H9 (cell line): ENCODE data around the gene MFRP. TPM values are rescaled to one million over a fixed set of nuclear protein-coding genes. Genes with fewer than 3 reads are reported as not detected.

Experiments
- DNase-seq: peaks from one replicate; pipeline ENCODE4 v3.0.0-alpha.2; 2017
- H2AFZ ChIP-seq: one replicate; pipeline ENCODE4 v1.6.1; 2013; ENCODE audit warnings: mild to moderate bottlenecking, low read length, control low read depth, moderate library complexity
- H2AK5ac ChIP-seq: 2 replicates; pipeline ENCODE4 v1.6.1; 2013; ENCODE audit warnings: low read length, control low read depth, mixed read lengths; ENCODE audit not compliant: insufficient read length
- H2BK120ac ChIP-seq: one replicate; pipeline ENCODE4 v1.6.1; 2013; ENCODE audit warnings: low read depth, mild to moderate bottlenecking, low read length, control low read depth, inconsistent platforms; ENCODE audit not compliant: poor library complexity, severe bottlenecking
- H2BK12ac ChIP-seq: 2 replicates; pipeline ENCODE4 v1.6.1; 2013; ENCODE audit warnings: low read length, control low read depth, mixed read lengths, low read depth; ENCODE audit not compliant: insufficient read length
- H2BK15ac ChIP-seq: 2 replicates; pipeline ENCODE4 v1.6.1; 2013; ENCODE audit warnings: low read depth, low read length, control low read depth
- H2BK20ac ChIP-seq: one replicate; pipeline ENCODE4 v1.6.1; 2013; ENCODE audit warnings: low read depth, mild to moderate bottlenecking, low read length, control low read depth, inconsistent platforms; ENCODE audit not compliant: poor library complexity, severe bottlenecking
- H2BK5ac ChIP-seq: 2 replicates; pipeline ENCODE4 v1.6.1; 2013; ENCODE audit warnings: low read length, control low read depth, mixed read lengths; ENCODE audit not compliant: insufficient read length
- H3K14ac ChIP-seq: 2 replicates; pipeline ENCODE4 v1.6.1; 2013; ENCODE audit warnings: low read length, control low read depth; ENCODE audit not compliant: insufficient read depth
- H3K18ac ChIP-seq: 2 replicates; pipeline ENCODE4 v1.6.1; 2013; ENCODE audit warnings: low read depth, mild to moderate bottlenecking, mixed read lengths, low read length, control low read depth; ENCODE audit not compliant: insufficient read length
- H3K23ac ChIP-seq: 2 replicates; pipeline ENCODE4 v1.6.1; 2013; ENCODE audit warnings: low read length, control low read depth, mixed read lengths, low read depth; ENCODE audit not compliant: insufficient read length
- H3K23me2 ChIP-seq: 2 replicates; pipeline ENCODE4 v1.6.1; 2013; ENCODE audit warnings: low read depth, mild to moderate bottlenecking, mixed read lengths, low read length, control low read depth; ENCODE audit not compliant: insufficient read length, poor library complexity, severe bottlenecking
- H3K27ac ChIP-seq: 2 replicates; pipeline ENCODE4 v1.5.1; 2013; ENCODE audit warnings: low read length, control low read depth, mixed read lengths, low read depth; ENCODE audit not compliant: insufficient read length
- H3K27me3 ChIP-seq: 2 replicates; pipeline ENCODE4 v1.6.1; 2013; ENCODE audit warnings: low read length, control low read depth, inconsistent platforms; ENCODE audit not compliant: insufficient read depth
- H3K4ac ChIP-seq: 2 replicates; pipeline ENCODE4 v1.6.1; 2013; ENCODE audit warnings: low read depth, mild to moderate bottlenecking, control low read depth, inconsistent platforms, low read length, moderate library complexity
- H3K4me1 ChIP-seq: 2 replicates; pipeline ENCODE4 v1.6.1; 2013; ENCODE audit warnings: low read length, control low read depth, inconsistent platforms; ENCODE audit not compliant: insufficient read depth
- H3K4me2 ChIP-seq: 2 replicates; pipeline ENCODE4 v1.6.1; 2013; ENCODE audit warnings: low read length, control low read depth, mixed read lengths; ENCODE audit not compliant: insufficient read length, insufficient read depth
- H3K56ac ChIP-seq: 2 replicates; pipeline ENCODE4 v1.6.1; 2013; ENCODE audit warnings: low read depth, mild to moderate bottlenecking, mixed read lengths, low read length, control low read depth; ENCODE audit not compliant: insufficient read length
- H3K79me1 ChIP-seq: 2 replicates; pipeline ENCODE4 v1.6.1; 2013; ENCODE audit warnings: low read depth, mild to moderate bottlenecking, moderate library complexity, low read length, control low read depth, inconsistent platforms; ENCODE audit not compliant: insufficient read depth, poor library complexity, severe bottlenecking
- H3K79me2 ChIP-seq: 2 replicates; pipeline ENCODE4 v1.6.1; 2013; ENCODE audit warnings: low read length, control low read depth, inconsistent platforms; ENCODE audit not compliant: insufficient read depth
- H3K9ac ChIP-seq: 2 replicates; pipeline ENCODE4 v1.6.1; 2013; ENCODE audit warnings: low read length, control low read depth, mixed read lengths; ENCODE audit not compliant: insufficient read length; ENCODE audit errors: extremely low read depth
- H3K9me3 ChIP-seq: one replicate; pipeline ENCODE4 v1.6.1; 2013; ENCODE audit warnings: low read depth, low read length, inconsistent platforms; ENCODE audit not compliant: control insufficient read depth
- H3T11ph ChIP-seq: one replicate; pipeline ENCODE4 v1.6.1; 2013; ENCODE audit warnings: mild to moderate bottlenecking, low read length, control low read depth, inconsistent platforms
- H4K20me1 ChIP-seq: one replicate; pipeline ENCODE4 v1.6.1; 2013; ENCODE audit not compliant: control insufficient read depth, insufficient read length, insufficient read depth
- H4K5ac ChIP-seq: 2 replicates; pipeline ENCODE4 v1.6.1; 2013; ENCODE audit warnings: low read depth, mild to moderate bottlenecking, mixed read lengths, low read length, control low read depth; ENCODE audit not compliant: insufficient read length
- H4K8ac ChIP-seq: replicated peaks from 2 replicates; pipeline ENCODE4 v1.6.1; 2013; ENCODE audit warnings: low read length, control low read depth, mixed read lengths, low read depth; ENCODE audit not compliant: insufficient read length
- H4K91ac ChIP-seq: 2 replicates; pipeline ENCODE4 v1.6.1; 2013; ENCODE audit warnings: low read depth, mild to moderate bottlenecking, moderate library complexity, mixed read lengths, low read length, control low read depth; ENCODE audit not compliant: insufficient read length
- H3K27ac Mint-ChIP-seq, 3 experiments: 2 replicates in 2 of 3; 3 replicates in 1 of 3; pipeline ENCODE4 v1.8.0; 2020 to 2021; ENCODE audit warnings: mixed read lengths in 3 of 3, mild to moderate bottlenecking in 1 of 3, moderate library complexity in 1 of 3
- H3K27me3 Mint-ChIP-seq: 2 replicates; pipeline ENCODE4 v1.8.0; 2021; ENCODE audit warnings: low read depth, mild to moderate bottlenecking, moderate library complexity, mixed read lengths
- H3K36me3 Mint-ChIP-seq, 3 experiments: 2 replicates in 2 of 3; 3 replicates in 1 of 3; pipeline ENCODE4 v1.8.0; 2020 to 2021; ENCODE audit warnings: low read depth in 3 of 3, mixed read lengths in 3 of 3; ENCODE audit not compliant: insufficient read depth in 1 of 3
- H3K4me1 Mint-ChIP-seq, 2 experiments: 2 replicates each; pipeline ENCODE4 v1.8.0; 2020; ENCODE audit warnings: mixed read lengths in 2 of 2
- H3K4me3 Mint-ChIP-seq, 2 experiments: 2 replicates in 1 of 2; 3 replicates in 1 of 2; pipeline ENCODE4 v1.8.0; 2020 to 2021; ENCODE audit warnings: mild to moderate bottlenecking in 2 of 2, mixed read lengths in 2 of 2, moderate library complexity in 1 of 2
- H3K9me3 Mint-ChIP-seq, 2 experiments: 2 replicates in 1 of 2; 3 replicates in 1 of 2; pipeline ENCODE4 v1.8.0; 2020; ENCODE audit warnings: mild to moderate bottlenecking in 2 of 2, mixed read lengths in 2 of 2, moderate library complexity in 1 of 2
- CTCF ChIP-seq: fragments of 200-600 bp; sonication (generic); conservative IDR thresholded peaks from 3 replicates; pipeline ENCODE4 v1.8.0; 2021; ENCODE audit warnings: antibody characterized with exemption, mild to moderate bottlenecking
- WGBS: extraction: QIAGEN DNeasy Blood & Tissue Kit; methylation state at CpG from one replicate; pipeline ENCODE4 v1.1.7; 2013; ENCODE audit warnings: missing lambda C conversion rate, low lambda C conversion rate, mixed read lengths; ENCODE audit not compliant: insufficient read length; ENCODE audit errors: extremely low coverage; 5-methylcytosine and 5-hydroxymethylcytosine counted together
- total RNA-seq: library from RNA; stranded (reverse); gene quantifications from 2 replicates; pipeline ENCODE4 v1.2.1, GENCODE V29; 2021

The MFRP gene
- total RNA-seq, 1 experiment from 2014 or later, result not detected

- H3K27me3 ChIP-seq, result peaks cover 3% of the 10 kb centered on the region; the same call in 1 of the 2 replicates
- H3K56ac ChIP-seq, result no peak overlapping the region
- no CpG with 5 or more reads among the region's 11 CpGs for WGBS
- H3K4ac ChIP-seq, result no peak overlapping the region
- DNase-seq, result no peak
- peaks cover 3% of the 10 kb centered on the region; the same call in 1 of the 2 replicates for H3K4me1 ChIP-seq
- H4K8ac ChIP-seq, result no peak overlapping the region
- H4K20me1 ChIP-seq, result no peaks in the 10 kb centered on the region
- no peak overlapping the region for H2BK120ac ChIP-seq
- no peak overlapping the region for H3K23ac ChIP-seq
- Mint-ChIP-seq H3K9me3 (no peaks in the 10 kb centered on the region), H3K4me3 (no peak overlapping the region; a peak in 1 of 5 replicates), H3K36me3 (peaks cover 0 to 3% (median 0%) of the 10 kb centered on the region in 3 experiments; a peak in 1 of 7 replicates), H3K27ac (peak overlapping the region in 2 of 3 experiments; percentile 27 to 70; a peak in 1 of 7 replicates), H3K27me3 (peaks cover 16% of the 10 kb centered on the region), H3K4me1 (peaks cover 66 to 76% of the 10 kb centered on the region in 2 experiments)
- no peak overlapping the region for H3K18ac ChIP-seq
- H3K79me1 ChIP-seq, result no peaks in the 10 kb centered on the region
- H3K4me2 ChIP-seq, result no peak overlapping the region
- H2AFZ ChIP-seq, result no peak overlapping the region
- no peak overlapping the region for H4K5ac ChIP-seq
- H2BK15ac ChIP-seq, result no peak overlapping the region
- no peak overlapping the region for H2BK12ac ChIP-seq
- H3T11ph ChIP-seq, result no peak overlapping the region
- peaks cover 5% of the 10 kb centered on the region for H3K23me2 ChIP-seq
- no peak for TF ChIP-seq CTCF
- H2BK20ac ChIP-seq, result no peak overlapping the region
- H3K27ac ChIP-seq, result no peak overlapping the region
- H2AK5ac ChIP-seq, result no peak overlapping the region
- no peaks in the 10 kb centered on the region for H3K79me2 ChIP-seq
- H3K14ac ChIP-seq, result no peak overlapping the region
- H2BK5ac ChIP-seq, result no peak overlapping the region
- no peak overlapping the region for H4K91ac ChIP-seq
- no peaks in the 10 kb centered on the region for H3K9me3 ChIP-seq
- no peak overlapping the region for H3K9ac ChIP-seq
Measured at GRCh38 chr11:119376197-119376847, 29.8 kb upstream of the MFRP start.
